GM23248 (cell line): ENCODE results near the gene KDM4B. TPM values are rescaled to one million over a fixed set of nuclear protein-coding genes. Genes with fewer than 3 reads are reported as not detected.

Source experiments
- DNase-seq: peaks from one replicate; pipeline ENCODE4 v3.0.0-alpha.2; 2015
- H2AFZ ChIP-seq: fragments of 200-600 bp; sonication (generic); 2 replicates; pipeline ENCODE4 v1.6.1; 2016; ENCODE audit warnings: antibody characterized with exemption
- H3F3A ChIP-seq: fragments of 200-600 bp; sonication (generic); 2 replicates; pipeline ENCODE4 v1.6.1; 2016; ENCODE audit warnings: mild to moderate bottlenecking, antibody characterized with exemption, mixed run types; ENCODE audit not compliant: insufficient read depth
- H3K27ac ChIP-seq: fragments of 200-600 bp; sonication (generic); 2 replicates; pipeline ENCODE4 v1.5.1; 2016; ENCODE audit warnings: mild to moderate bottlenecking
- H3K27me3 ChIP-seq: fragments of 200-600 bp; sonication (generic); replicated peaks from 2 replicates; pipeline ENCODE4 v1.6.1; 2016; ENCODE audit warnings: mild to moderate bottlenecking; ENCODE audit not compliant: insufficient read depth
- H3K36me3 ChIP-seq: fragments of 200-600 bp; sonication (generic); 2 replicates; pipeline ENCODE4 v1.6.1; 2016; ENCODE audit warnings: low read depth, mild to moderate bottlenecking
- H3K4me1 ChIP-seq: fragments of 200-600 bp; sonication (generic); 2 replicates; pipeline ENCODE4 v1.6.1; 2016; ENCODE audit warnings: mild to moderate bottlenecking; ENCODE audit not compliant: insufficient read depth
- H3K4me2 ChIP-seq: fragments of 200-600 bp; sonication (generic); one replicate; pipeline ENCODE4 v1.6.1; 2016; ENCODE audit warnings: mild to moderate bottlenecking; ENCODE audit not compliant: unreplicated experiment
- H3K4me3 ChIP-seq: fragments of 200-600 bp; sonication (generic); 2 replicates; pipeline ENCODE4 v1.5.1; 2016; ENCODE audit warnings: mild to moderate bottlenecking
- H3K79me2 ChIP-seq: fragments of 200-600 bp; sonication (generic); 2 replicates; pipeline ENCODE4 v1.6.1; 2016; ENCODE audit warnings: mild to moderate bottlenecking; ENCODE audit not compliant: insufficient read depth
- H3K9ac ChIP-seq: fragments of 200-600 bp; sonication (generic); 2 replicates; pipeline ENCODE4 v1.6.1; 2016; ENCODE audit warnings: mild to moderate bottlenecking
- H3K9me2 ChIP-seq: fragments of 200-600 bp; sonication (generic); 2 replicates; pipeline ENCODE4 v1.6.1; 2016; ENCODE audit warnings: mixed run types, mild to moderate bottlenecking, moderate library complexity; ENCODE audit not compliant: insufficient read depth
- H3K9me3 ChIP-seq: fragments of 200-600 bp; sonication (generic); one replicate; pipeline ENCODE4 v1.6.1; 2017; ENCODE audit warnings: low read depth
- H4K20me1 ChIP-seq: fragments of 200-600 bp; sonication (generic); 2 replicates; pipeline ENCODE4 v1.6.0; 2016; ENCODE audit not compliant: insufficient read depth
- EZH2 ChIP-seq: fragments of 200-600 bp; sonication (generic); IDR thresholded peaks from 2 replicates; pipeline ENCODE4 v1.6.1; 2018; ENCODE audit warnings: antibody characterized with exemption, mild to moderate bottlenecking; ENCODE audit not compliant: insufficient read depth, poor library complexity, severe bottlenecking
- EZH2phosphoT487 ChIP-seq: fragments of 200-600 bp; sonication (generic); IDR thresholded peaks from 2 replicates; pipeline ENCODE4 v1.6.1; 2018; ENCODE audit warnings: antibody characterized with exemption, moderate library complexity, mild to moderate bottlenecking, low read depth; ENCODE audit not compliant: insufficient read depth
- WGBS, 2 experiments: methylation state at CpG; one replicate each; pipeline ENCODE4 v1.1.6; 2015 to 2017; ENCODE audit warnings: low lambda C conversion rate in 2 of 2, low coverage in 1 of 2; ENCODE audit errors: missing lambda C conversion rate in 2 of 2; 5-methylcytosine and 5-hydroxymethylcytosine counted together
- in situ Hi-C: fragments of 300-500 bp; cut with MboI; formaldehyde crosslinking; loops from 2 replicates; pipeline ENCODE4 v1.15.0; 2020
- polyA plus RNA-seq: library from polyadenylated mRNA; unstranded; fragments of >200 nt; fragmentation: Nextera tagmentation; extraction: Ambion mirVana; gene quantifications from 2 replicates; pipeline ENCODE4 v1.2.1, GENCODE V29; 2016
- total RNA-seq: library from RNA; depleted of rRNA; stranded (reverse); fragments of >200 nt; shearing (Covaris generic); gene quantifications from 2 replicates; pipeline ENCODE4 v1.2.3, GENCODE V29; 2014

KDM4B gene
- total and polyA plus RNA-seq, 2 experiments from 2014 or later, result 14.8 to 28.7 TPM

- no peaks in the 10 kb centered on the region; the same call in 1 of the 2 replicates for H3K36me3 ChIP-seq
- H3K4me1 ChIP-seq, result no peaks in the 10 kb centered on the region
- H3K4me2 ChIP-seq, result no peak overlapping the region
- no peak for DNase-seq
- H3K27me3 ChIP-seq, result no peaks in the 10 kb centered on the region
- in situ Hi-C loops, result no loop called here
- peaks cover 8% of the 10 kb centered on the region; the same call in 1 of the 2 replicates for H3K79me2 ChIP-seq
- no peaks in the 10 kb centered on the region for H3K9me3 ChIP-seq
- no peak overlapping the region for H3K4me3 ChIP-seq
- H3F3A ChIP-seq, result no peaks in the 10 kb centered on the region
- H3K27ac ChIP-seq, result no peak overlapping the region
- no peak overlapping the region for H2AFZ ChIP-seq
- WGBS, 2 experiments, result 82 to 83% methylated on average over 8 of the region's 8 CpGs
- H3K9me2 ChIP-seq, result no peaks in the 10 kb centered on the region
- H3K9ac ChIP-seq, result no peak overlapping the region
- no peaks in the 10 kb centered on the region for H4K20me1 ChIP-seq
- TF ChIP-seq EZH2phosphoT487 (no peak), EZH2 (no peak)
Observed at GRCh38 chr19:5071579-5071978, 102.7 kb downstream of the KDM4B start.

- Histone ChIP-seq H2AFZ (no peak overlapping the region), H3K27ac (no peak overlapping the region), H3F3A (no peaks in the 10 kb centered on the region), H3K9ac (no peak overlapping the region), H3K4me1 (no peaks in the 10 kb centered on the region), H4K20me1 (no peaks in the 10 kb centered on the region), H3K27me3 (no peaks in the 10 kb centered on the region), H3K4me3 (no peak overlapping the region), H3K9me2 (no peaks in the 10 kb centered on the region), H3K36me3 (no peaks in the 10 kb centered on the region; the same call in 1 of the 2 replicates), H3K79me2 (peaks cover 3% of the 10 kb centered on the region; the same call in 1 of the 2 replicates), H3K4me2 (no peak overlapping the region), H3K9me3 (no peaks in the 10 kb centered on the region)
- WGBS, 2 experiments, result 84 to 86% methylated on average over 11 of the region's 11 CpGs
- in situ Hi-C loops, result no loop called here
- no peak for DNase-seq
- TF ChIP-seq EZH2phosphoT487, result no peak
- TF ChIP-seq EZH2, result no peak
Observed at GRCh38 chr19:5072115-5072514, 103.2 kb downstream of the KDM4B start.

- Histone ChIP-seq H2AFZ (no peak overlapping the region), H3K4me3 (no peak overlapping the region), H3K36me3 (no peaks in the 10 kb centered on the region; the same call in 1 of the 2 replicates), H3F3A (no peaks in the 10 kb centered on the region), H4K20me1 (no peaks in the 10 kb centered on the region), H3K9me3 (no peaks in the 10 kb centered on the region), H3K79me2 (peaks cover 3% of the 10 kb centered on the region; the same call in 1 of the 2 replicates), H3K4me1 (no peaks in the 10 kb centered on the region), H3K9ac (no peak overlapping the region), H3K4me2 (no peak overlapping the region), H3K27ac (no peak overlapping the region), H3K9me2 (no peaks in the 10 kb centered on the region), H3K27me3 (no peaks in the 10 kb centered on the region)
- in situ Hi-C loops, result no loop called here
- TF ChIP-seq EZH2phosphoT487 (no peak), EZH2 (no peak)
- DNase-seq, result no peak
- WGBS, 2 experiments, result 93% methylated on average over 8 of the region's 8 CpGs
Observed at GRCh38 chr19:5073153-5073844, 104.4 kb downstream of the KDM4B start.

GRCh38 chr19:5074407-5074806, 105.5 kb downstream of the KDM4B start:
- H3F3A ChIP-seq, result no peaks in the 10 kb centered on the region
- in situ Hi-C loops, result no loop called here
- H3K4me2 ChIP-seq, result no peak overlapping the region
- H2AFZ ChIP-seq, result no peak overlapping the region
- no peaks in the 10 kb centered on the region for H3K27me3 ChIP-seq
- H3K36me3 ChIP-seq, result no peaks in the 10 kb centered on the region; the same call in 1 of the 2 replicates
- H3K9me3 ChIP-seq, result no peaks in the 10 kb centered on the region
- H3K4me3 ChIP-seq, result no peak overlapping the region
- no peaks in the 10 kb centered on the region for H3K4me1 ChIP-seq
- H3K9me2 ChIP-seq, result no peaks in the 10 kb centered on the region
- TF ChIP-seq EZH2 (no peak), EZH2phosphoT487 (no peak)
- H4K20me1 ChIP-seq, result no peaks in the 10 kb centered on the region
- no peak overlapping the region for H3K9ac ChIP-seq
- WGBS, 2 experiments, result 87 to 89% methylated on average over 20 of the region's 20 CpGs
- peaks cover 3% of the 10 kb centered on the region; the same call in 1 of the 2 replicates for H3K79me2 ChIP-seq
- DNase-seq, result no peak
- H3K27ac ChIP-seq, result no peak overlapping the region
